Rectal smooth muscle tissue (tissue), 1 donor: Measurements from ENCODE around the gene PIP.

ENCODE experiments used
- H3K27ac ChIP-seq: one replicate; pipeline ENCODE4 v1.7.0; 2013; ENCODE audit warnings: low read depth, low read length, inconsistent platforms
- H3K27me3 ChIP-seq: one replicate; pipeline ENCODE4 v1.7.0; 2013; ENCODE audit warnings: low read length; ENCODE audit not compliant: control insufficient read depth, insufficient read depth
- H3K36me3 ChIP-seq: one replicate; pipeline ENCODE4 v1.7.0; 2013; ENCODE audit warnings: low read length; ENCODE audit not compliant: control insufficient read depth, insufficient read depth
- H3K4me1 ChIP-seq: one replicate; pipeline ENCODE4 v1.7.0; 2013; ENCODE audit warnings: low read length; ENCODE audit not compliant: control insufficient read depth, insufficient read depth
- H3K4me3 ChIP-seq: one replicate; pipeline ENCODE4 v1.7.0; 2013; ENCODE audit warnings: low read length
- H3K9ac ChIP-seq: one replicate; pipeline ENCODE4 v1.7.0; 2013; ENCODE audit warnings: low read length

PIP gene

GRCh38 chr7:143183024-143183423 lies 51.1 kb downstream of the PIP start, which contains the start of gene TAS2R39:
TAS2R39 (plus strand) TSS chr7:143183419; CDS start chr7:143183419, 0 bp downstream.
- no peaks in the 10 kb centered on the region for H3K36me3 ChIP-seq
- no peaks in the 10 kb centered on the region for H3K27me3 ChIP-seq
- no peak within 1 kb of the TSS for H3K4me3 ChIP-seq
- H3K27ac ChIP-seq = no peak within 1 kb of the TSS
- H3K4me1 ChIP-seq = no peaks in the 10 kb centered on the region
- no peak within 1 kb of the TSS for H3K9ac ChIP-seq

DNA sequence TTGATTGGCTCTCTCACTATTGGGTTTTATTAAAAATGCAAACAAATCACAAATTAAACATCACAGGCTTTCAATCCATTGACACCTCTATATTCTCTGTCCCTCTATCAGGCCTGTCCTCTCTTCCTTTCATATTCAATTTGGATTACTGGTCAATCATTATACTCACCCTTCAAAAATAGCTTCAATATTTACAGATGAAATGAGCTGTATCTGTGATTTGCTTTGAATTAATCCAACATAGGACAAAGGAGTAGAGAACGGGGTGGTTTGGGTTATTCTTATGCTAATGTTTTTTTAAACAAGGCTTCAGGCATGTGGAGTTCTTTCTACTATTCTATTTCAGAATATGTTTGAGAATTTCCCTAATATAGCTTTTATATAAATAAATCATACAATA lies 53.7 kb downstream of the PIP start:
- no peak overlapping the region for H3K9ac ChIP-seq
- H3K4me1 ChIP-seq = no peaks in the 10 kb centered on the region
- H3K27me3 ChIP-seq = no peaks in the 10 kb centered on the region
- H3K36me3 ChIP-seq = no peaks in the 10 kb centered on the region
- H3K27ac ChIP-seq = no peak overlapping the region
- H3K4me3 ChIP-seq = no peak overlapping the region

- Histone ChIP-seq H3K9ac (no peak overlapping the region), H3K27me3 (no peaks in the 10 kb centered on the region), H3K27ac (no peak overlapping the region), H3K36me3 (no peaks in the 10 kb centered on the region), H3K4me1 (no peaks in the 10 kb centered on the region), H3K4me3 (no peak overlapping the region)
These were observed 57.1 kb downstream of the PIP start for GRCh38 chr7:143188994-143189393.
